ENCODE measurements around the gene TRPM3.

Gene TRPM3

DNA sequence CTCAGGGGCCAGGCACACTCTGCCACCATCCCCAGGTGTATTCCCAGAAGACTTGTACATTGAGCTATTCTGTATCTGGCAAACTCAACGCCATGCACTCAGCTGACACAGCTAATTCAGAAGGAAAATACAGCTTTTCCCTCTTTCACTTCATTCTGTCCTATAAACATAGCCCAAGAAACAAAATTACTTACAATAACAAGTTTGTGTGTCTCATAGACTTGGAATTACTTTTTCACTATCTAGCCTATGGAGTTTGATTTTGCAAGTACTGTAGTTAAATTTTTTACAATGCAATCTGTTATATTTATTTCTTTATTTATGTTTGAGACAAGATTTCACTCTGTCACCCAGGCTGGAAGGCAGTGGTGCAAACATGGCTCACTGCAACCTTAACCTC lies 581.9 kb downstream of the TRPM3 start:
- no peak for DNase-seq

DNA sequence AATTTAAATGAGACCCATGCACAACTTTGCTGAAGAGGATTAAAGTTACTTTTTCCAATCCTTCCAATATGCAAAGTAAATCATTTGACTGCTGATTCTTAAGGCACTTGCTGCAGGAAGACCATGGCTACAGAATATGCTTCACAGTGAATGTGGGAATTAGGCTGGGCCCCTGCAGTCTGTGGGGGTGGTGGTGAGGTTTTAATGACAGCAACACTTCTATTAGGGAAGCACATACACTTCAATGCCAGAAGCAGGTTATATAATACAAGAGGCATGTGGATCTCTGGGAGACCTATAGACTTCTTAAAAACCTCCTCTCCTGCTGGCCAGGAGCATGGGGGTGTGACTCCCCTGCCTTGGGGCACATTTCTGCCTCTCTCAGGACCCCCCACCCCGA lies 582.4 kb downstream of the TRPM3 start:
- no peak for DNase-seq

DNA sequence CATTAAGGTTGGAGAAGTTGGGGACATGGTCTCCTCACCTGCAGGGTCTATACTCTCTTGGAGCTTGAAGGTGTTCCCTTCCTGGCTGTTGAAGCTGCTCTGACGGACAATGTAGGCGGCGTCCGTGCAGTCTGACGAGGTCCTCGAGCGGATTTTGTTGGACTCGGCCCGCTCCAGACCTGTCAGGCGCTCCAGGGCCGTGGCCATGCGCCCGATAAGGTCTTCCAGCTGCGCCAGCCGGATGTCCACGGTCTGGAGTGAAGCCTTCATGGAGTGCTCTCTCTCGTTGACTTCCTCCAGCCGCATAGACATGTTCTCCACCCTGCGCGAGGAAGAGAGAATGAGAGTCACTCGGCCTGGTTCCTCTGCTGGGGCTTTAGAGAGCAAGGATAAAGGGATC lies 584.3 kb downstream of the TRPM3 start:
- DNase-seq = no peak

DNA sequence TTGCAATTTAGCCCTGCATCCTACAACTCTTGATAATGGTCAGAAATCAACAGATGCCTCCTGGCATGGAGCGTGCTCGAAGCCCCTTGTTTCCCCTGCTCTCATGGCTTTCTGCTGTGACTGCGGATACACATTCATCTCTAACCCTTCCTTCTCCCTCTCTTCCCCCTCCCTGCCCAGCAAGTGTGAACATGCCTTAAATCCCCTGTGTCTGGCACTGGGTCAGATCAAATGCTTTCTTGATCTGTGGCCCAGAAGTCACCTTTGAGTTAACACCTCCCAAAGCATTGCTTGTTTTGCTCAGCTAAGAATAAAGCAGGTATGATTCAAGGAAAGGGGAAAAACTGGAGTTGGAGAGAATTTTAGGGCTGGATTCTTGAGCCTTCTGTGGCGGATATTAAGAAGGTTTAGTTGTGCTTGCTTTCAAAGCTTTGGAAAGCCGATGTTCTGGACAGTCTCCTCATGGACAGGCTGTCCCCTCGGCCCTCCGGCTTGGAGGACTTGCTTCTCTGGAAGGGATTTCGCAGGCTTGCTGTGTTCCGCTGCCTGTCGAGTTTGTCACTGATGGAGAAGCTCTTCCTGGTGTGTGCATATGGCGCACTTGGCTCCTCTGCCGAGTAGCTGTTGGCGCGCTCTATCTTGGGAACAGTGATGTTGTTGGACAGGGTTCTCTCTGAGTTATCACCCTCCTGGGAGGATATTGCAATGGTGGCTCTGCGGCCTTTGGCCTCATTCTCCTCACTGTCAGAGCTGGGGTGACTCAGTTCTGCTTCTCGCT lies 585.7 kb downstream of the TRPM3 start:
- DNase-seq = peak; percentile 6

DNA sequence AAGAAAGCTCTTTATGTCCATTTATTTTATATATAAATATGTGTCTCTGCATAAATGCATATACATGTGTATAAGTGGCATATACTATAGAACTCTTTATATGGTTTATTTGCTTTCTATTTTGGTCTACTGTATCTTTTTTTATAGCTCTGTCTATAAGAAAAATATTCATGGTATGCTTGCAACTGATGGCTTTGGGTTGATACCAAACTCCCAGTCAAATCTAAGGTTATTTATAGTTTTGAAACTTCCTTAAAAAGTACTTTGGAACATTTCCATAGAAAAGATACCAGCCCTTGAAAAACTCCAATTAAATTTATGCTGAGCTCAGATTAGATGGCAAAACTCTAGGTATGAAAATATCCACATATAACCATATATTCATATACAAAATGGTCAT lies 587.0 kb downstream of the TRPM3 start:
- DNase-seq = no peak

DNA sequence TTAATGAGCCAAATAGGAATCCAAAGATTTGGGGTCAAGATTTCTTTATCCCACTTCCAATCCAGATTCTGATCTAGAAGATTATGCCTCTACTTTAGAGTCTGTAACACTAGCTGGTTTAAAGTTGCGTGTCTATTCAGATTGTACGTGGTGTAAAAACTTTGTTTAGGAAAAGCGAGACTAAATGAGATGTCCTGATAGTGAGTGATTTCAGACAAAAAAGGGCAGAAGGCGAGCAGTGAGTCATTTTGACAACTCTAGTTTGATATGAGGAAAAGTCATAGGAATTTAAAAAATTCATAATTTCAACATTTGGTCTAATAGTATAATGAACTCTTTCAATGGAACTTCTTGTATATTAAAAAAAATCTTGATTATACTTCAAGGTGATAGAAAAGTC lies 587.4 kb downstream of the TRPM3 start:
- DNase-seq = no peak

DNA sequence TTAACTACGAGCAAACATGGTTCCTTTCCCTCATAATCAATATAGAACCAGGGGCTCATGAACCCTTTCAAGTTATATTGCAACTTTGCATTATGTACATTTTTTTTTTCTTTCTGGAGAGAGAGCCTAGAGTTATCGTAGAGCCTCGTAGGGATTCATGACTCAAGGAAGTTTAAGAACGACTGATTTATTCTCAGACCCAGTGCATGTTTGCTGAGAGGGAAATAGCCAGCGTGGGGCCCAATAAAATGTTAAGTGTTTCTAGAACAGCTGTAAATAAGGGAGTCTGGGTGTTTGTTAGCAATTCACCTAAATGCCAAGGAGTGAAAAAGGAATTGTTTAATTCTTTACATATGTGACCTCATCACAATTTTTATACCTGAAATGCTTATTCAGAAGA lies 587.9 kb downstream of the TRPM3 start:
- no peak for DNase-seq

DNA sequence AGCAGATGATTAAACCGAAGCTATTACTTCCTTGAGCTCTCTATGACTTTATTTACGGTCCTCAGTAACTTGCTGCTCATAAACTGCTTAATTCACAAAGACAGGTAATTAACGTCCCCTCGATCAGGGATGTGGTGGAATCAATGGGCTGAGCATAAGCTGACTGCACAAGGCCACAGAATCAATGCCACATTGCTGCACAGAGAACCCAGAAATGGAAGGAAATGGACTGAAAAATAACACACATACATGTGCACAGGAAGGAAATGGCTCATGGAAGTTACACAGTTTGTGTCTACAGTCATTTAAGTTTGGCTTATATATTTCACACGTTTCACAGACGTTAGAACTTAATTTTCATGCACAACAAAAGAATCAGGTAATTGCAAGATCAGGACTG lies 588.7 kb downstream of the TRPM3 start:
- DNase-seq = no peak

DNA sequence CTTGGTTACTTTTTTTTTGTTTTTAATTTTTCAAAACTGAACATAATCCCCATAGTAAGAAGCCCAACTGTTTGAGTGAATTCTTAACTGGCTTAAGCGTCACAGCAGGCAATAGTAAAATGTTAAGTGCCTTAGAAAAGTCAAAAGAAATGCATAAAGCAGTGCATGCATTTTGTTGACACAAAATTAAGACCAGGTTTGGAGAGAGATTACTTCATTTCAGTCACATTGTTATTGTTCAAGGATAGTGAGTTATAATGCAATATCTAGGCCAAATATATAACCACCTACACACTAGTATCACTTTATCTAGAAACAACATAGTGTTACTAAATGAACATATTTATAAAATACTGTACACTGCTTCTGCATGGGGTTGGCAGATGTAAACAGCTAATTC lies 590.1 kb downstream of the TRPM3 start:
- no peak for DNase-seq

DNA sequence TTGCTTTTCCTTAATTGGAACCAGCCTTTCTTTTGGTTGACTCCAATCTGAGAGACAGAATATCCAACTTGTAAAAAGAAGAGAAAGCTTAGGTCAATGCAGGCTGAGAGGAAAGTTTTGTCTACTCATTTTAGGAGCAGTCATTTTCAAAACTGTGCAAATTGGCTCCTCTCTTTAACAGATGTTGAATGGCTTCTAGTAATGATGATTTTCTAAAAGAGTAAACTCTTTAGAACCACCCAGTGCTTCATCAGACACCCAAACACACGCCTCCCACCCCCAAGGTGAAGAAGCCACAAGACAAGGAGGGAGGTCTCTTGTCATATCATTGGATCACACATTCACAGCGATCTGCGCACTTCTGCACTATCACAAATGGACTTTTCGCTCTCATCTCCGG lies 590.7 kb downstream of the TRPM3 start:
- DNase-seq = no peak

DNA sequence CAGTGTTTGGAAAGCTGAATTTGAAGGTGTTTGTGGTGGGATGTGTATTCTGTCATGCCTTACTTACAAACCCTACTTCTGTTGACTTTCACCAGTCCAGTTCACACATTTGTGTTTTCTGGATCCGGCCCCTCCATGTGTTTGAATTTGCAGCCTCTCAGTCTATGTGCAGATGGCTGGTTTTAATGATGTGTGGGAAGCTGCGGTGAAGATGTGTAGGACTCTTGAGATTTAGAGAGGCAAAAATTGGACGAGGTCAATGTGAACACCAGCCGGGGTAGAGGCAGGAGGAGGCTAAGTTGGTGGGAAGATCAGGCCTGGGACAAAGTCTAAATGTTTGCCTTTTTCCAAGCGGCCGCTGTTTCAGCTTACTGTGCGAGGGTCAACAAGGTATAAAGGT lies 591.6 kb downstream of the TRPM3 start:
- no peak for DNase-seq

DNA sequence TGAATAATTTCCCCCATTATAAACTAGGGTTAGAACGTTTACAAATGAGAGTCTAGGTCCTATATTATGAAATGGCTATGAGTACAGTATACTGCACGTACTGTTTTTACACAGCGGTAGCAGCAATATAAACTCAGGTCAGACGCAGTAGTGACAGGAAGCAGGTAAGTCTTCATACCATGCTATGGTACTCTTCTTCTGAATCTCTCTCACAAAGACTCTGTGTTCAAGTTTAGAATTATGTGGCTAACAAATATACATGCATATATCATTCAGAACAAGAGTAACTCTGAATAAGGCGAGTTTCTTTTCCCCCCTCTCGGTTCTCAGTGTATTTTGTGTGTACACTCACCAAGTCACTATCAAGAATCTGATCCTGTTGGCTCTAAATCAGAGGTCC lies 592.0 kb downstream of the TRPM3 start:
- DNase-seq = no peak

DNA sequence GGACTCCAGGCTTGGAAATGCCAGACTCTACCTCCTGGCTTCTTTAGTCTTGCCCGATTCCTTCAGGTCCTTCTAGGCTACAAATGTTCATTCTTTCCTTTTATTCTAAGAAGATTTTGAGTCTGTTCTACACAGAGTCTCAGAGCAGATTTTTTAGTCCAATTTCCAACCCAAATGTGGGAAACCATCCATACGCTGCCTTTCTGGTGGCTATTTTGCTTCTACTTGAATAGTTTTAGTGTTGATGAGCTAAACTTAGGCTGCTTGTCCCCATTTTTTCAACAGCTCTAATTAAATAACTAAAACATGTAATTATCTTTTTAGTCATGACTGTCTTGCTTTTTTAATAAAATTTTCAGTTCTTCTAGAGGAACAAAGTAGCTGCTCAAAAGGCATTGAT lies 594.5 kb downstream of the TRPM3 start:
- no peak for DNase-seq

DNA sequence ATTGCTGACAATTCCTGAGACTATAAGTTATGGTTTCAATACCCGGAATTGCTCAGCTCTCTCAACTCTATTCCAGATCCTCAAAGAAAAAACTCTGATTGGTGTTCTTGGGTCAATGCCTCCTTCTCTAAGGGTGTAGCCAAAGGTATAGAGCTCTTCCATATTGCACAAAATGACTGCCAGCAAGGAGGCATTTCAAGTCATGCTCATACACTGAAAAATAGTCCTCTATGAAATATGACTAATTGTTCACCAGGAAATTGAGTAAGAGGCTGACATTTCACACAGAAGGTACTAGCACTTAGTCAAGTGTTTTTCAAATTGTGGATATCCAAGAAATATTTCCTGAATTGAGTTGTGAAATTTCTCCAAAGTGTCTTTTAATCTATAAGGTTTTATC lies 595.9 kb downstream of the TRPM3 start:
- DNase-seq = no peak

DNA sequence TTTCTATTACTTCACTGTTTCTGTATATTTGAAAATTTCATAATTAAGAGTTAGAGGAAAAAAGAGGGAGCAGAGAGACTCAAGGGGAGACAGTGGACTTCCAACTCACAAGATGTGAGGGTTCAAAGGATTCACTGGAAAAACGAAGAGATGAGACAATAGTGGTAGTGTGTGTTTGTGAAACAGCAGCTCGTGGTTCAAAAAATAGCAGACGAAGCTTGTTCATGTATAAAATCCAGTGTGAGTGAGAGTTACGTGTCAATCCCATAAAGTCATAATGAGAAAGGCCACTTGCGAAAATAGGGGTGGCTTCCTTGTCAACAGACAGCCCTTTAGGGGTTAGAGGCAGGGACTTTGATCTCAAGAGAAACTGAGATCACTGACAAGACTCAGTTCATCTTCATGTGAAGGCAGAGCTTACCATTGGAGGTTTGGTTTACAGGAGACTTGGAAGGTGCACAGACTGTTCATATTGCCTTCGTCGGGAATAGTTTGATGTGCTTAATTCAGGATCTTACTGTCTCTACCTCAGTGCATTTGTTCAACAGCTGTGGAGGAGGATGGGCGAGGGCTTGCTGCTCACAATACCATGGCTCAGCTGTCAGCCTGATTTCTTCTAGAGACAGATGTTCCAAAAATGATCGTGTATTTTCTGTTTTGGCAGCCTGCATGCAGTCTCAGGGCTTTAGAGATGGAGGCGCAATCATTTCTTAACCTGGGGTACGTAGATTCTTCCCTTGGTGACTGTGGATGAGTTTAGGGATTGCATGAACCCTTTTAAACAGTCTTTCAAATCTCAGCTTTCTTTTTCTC lies 601.3 kb downstream of the TRPM3 start:
- no peak for DNase-seq

DNA sequence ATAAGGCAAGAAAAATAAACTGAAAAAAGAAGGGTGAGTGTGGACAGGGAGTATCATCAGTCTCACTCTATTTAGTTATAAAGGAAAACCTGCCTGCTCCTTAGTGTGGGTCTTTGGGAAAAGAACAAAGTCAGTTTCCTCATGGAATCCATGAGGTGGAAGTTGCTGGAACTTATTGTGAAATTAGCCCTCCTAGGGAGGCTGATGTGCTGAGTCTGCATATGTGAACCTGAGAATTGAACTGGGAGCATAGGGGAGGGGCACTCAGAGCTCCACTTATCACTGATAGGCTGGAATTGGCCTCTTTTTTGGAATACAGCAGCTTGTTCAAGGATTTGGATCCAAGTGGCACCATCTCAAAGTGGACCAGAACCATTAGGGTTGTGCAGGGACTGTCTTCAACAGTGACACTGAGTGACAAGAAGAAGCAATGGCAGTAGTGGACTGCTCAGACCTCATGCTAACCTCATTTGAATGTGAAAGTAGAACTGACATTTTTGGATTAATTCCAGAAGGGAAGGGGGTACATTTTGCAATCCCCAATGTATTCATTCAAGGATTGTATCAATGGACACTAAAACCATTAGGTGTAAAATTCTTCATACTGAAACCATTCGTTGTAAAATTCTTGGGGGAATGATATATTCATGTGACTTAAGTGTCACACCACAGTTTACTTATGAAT lies 603.4 kb downstream of the TRPM3 start:
- DNase-seq = no peak

DNA sequence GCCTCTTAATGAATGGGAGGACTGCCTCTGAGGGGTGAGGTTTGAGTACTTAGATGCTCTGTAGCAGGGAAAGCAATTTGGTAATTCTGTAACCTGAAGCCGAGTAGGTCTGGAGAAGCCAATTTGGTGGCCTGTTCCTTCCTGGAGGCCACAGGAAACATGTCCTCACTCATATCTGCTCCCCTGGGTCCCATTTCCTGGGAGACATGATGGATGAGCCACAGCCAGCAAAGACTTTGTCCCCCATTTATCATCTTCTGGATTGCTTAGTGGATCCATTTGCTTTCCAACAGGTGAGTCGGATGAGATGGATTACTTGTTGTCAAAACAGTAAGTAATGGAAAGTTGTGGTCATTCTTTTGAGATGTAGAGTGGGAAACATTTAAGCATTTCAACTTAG lies 607.1 kb downstream of the TRPM3 start:
- DNase-seq = no peak

DNA sequence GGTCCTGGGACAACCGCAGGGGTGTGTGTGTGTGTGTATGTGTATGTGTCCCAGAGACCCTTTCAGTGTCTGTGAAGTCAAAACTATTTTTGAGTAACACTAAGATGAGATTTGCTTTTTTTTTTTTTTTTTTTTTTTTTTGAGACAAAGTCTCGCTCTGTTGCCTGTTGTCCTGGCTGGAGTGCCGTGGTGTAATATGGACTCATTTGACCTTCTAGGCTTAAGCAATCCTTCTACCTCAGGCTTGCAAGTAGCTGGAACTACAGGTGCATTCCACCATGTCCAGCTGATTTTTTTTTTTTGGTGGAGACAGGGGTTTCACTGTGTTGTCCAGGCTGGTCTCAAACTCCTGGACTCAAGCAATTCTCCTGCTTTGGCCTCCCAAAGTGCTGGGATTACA lies 609.6 kb downstream of the TRPM3 start:
- DNase-seq = no peak

DNA sequence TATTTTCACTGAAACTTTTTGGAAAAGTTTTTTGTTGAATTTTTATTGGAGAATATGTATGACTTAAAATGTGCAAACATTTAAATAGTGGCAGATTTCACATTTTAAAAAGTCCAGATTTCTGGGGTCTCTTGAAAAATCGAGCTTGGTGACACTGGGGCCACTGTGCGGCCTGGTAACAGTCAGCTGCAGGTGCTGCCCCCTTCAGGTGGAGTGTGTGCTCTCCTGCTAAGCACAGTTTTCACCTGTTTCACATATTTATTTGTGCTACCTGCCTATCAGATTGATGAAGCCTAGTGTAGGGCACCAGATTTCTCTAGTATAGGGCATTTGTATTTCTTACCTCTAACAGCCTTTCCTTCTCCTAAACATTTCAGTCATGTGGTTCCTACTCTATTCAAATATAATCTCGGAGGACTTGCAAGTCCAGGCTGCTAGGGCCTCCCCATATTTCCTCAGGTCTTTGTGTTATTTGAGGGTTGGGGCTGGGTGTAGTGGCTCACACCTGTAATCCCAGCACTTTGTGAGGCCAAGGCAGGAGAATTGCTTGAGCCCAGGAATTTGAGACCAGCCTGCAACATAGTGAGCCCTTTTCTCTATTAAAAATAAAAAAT lies 611.2 kb downstream of the TRPM3 start:
- DNase-seq = no peak

DNA sequence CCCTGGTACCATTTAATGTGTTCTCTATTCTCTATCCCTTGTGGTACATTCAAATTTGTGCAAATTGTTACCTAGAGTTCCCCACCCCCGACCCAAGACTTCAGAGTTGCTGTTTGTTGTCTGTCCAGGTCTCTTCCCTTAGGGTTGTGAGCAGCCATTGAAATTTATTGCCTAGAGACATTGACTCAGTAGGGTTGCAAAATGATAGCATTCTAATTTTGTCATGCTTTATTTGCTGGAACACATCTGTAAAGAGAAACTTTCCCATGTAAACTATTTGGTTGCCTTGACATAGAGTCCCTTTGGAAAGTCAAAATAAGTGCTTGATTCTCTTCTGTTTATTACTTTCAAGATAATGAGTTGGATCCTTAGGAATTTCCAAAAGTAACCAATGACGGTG lies 615.3 kb downstream of the TRPM3 start:
- DNase-seq = no peak

DNA sequence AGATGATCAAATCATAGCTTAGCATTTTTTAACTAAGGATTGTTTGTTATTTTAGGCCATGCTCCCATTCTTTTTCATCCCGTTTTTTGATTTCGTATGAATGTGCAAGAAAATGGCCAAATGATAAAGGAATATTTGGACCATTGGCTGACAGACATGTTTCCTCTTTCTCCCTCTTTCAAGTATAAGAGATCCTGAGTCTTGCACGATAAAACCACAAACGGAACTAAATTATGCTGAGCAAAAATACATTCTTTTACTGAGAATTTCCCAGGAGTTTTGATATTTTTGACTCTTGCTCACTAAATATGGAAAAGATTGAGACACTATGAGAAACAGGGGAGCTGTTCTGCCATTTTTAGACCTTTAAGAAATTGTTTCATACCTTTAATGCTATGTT lies 616.6 kb downstream of the TRPM3 start:
- no peak for DNase-seq

DNA sequence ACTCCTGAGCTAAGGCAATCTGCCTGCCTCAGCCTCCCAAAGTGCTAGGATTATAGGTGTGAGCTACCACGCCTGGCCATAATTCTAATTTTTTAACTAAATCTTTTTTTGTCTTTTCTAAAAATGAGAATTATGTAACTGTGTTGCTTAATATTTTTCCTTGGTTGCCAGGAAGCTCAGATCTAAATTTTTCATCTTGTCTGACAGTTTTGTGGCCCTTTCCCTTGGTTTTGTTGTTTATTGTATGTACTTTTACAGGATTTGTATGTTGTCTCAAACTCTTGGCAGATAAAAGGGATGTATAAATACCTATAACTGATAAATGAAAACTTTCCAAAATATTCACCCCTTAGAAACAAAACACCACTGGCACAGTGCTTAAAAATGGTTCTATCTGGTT lies 618.7 kb downstream of the TRPM3 start:
- no peak for DNase-seq

DNA sequence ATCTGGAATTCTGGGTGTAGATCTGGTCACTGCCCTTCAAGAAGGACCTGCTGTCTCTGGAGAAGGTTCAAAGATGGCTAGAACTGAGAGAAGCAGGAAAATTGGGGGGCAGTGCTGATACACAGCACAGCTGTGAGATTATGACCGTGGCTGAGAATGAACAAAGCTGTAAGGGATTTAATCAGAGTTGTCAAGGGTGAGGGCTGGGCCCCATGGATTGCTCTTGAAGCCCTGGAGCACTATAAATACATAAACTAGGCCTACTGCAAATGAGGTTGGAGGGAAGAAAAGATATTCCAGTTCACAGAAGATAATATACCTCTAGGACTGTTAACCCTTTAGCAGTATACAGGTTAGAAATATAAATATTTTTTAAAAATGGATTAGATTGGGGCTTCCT lies 620.6 kb downstream of the TRPM3 start:
- no peak for DNase-seq

DNA sequence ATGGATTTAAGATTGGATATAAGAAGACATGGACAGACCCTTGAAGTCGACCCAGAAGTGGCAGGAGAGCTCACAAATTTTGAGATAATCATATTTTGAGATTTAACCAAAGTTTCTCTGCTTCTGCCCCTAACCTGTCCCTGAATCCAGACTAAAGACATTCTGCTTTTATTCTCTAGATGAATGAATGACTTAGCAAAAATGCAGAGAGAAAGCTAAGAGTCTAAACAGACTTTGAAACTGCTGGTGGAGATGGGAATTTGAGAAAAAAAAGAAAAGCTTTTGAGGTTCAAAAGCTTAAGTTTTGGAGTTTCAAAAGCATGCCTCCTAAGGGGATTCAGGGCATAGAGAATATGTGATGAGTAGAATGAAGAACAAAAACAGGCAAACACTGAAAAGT lies 621.8 kb downstream of the TRPM3 start:
- no peak for DNase-seq

Data from NCI-H446 treated with DMSO at 0.1 percent for 48 hours (cell line).